MCF 10A (cell line): ENCODE results near the gene NUP153. TPM values are rescaled to one million over a fixed set of nuclear protein-coding genes. Genes with fewer than 3 reads are reported as not detected.
A peak's percentile ranks its signal among the peaks of the same experiment; 100 is the strongest.
"Not testable (repeated sequence)": the region's sequence is repeated elsewhere in the genome, so short reads cannot be mapped to it uniquely, and the experiment has no call there.

Source experiments
- BruUV-seq: library from RNA; stranded (reverse); fragments of 400-500 nt; replicated peaks from 2 replicates; lab custom pipeline; 2021; lab: Mats Ljungman, UMichigan
- CTCF ChIA-PET: fragments of 300-600 bp; sonication (Branson Sonifier 250); formaldehyde crosslinking; extraction: SDS; loops from one replicate; lab custom pipeline; 2021; ENCODE audit warnings: antibody characterized with exemption, inconsistent platforms; lab: Yijun Ruan, JAX
- POLR2A ChIA-PET: fragments of 300-600, 350-650 bp; sonication (Branson Sonifier 250); formaldehyde crosslinking; extraction: SDS; loops from one replicate; lab custom pipeline; 2020; ENCODE audit warnings: antibody characterized with exemption, inconsistent platforms; lab: Yijun Ruan, JAX
- DNase-seq: peaks from one replicate; pipeline ENCODE4 v3.0.0-alpha.2; 2018; ENCODE audit not compliant: unreplicated experiment
- H3K27ac Mint-ChIP-seq: one replicate; pipeline ENCODE4 v1.8.0; 2022; ENCODE audit warnings: mild to moderate bottlenecking, low read depth, mixed read lengths; ENCODE audit not compliant: unreplicated experiment
- H3K27me3 Mint-ChIP-seq: one replicate; pipeline ENCODE4 v1.8.0; 2022; ENCODE audit warnings: mixed read lengths; ENCODE audit not compliant: insufficient read depth, unreplicated experiment
- H3K36me3 Mint-ChIP-seq: one replicate; pipeline ENCODE4 v1.8.0; 2022; ENCODE audit warnings: mild to moderate bottlenecking, moderate library complexity, mixed read lengths; ENCODE audit not compliant: insufficient read depth, unreplicated experiment
- H3K4me1 Mint-ChIP-seq: one replicate; pipeline ENCODE4 v1.8.0; 2022; ENCODE audit warnings: mixed read lengths; ENCODE audit not compliant: insufficient read depth, unreplicated experiment
- H3K4me3 Mint-ChIP-seq: one replicate; pipeline ENCODE4 v1.8.0; 2022; ENCODE audit warnings: mild to moderate bottlenecking, moderate library complexity, mixed read lengths; ENCODE audit not compliant: unreplicated experiment
- H3K9me3 Mint-ChIP-seq: one replicate; pipeline ENCODE4 v1.8.0; 2022; ENCODE audit warnings: mixed read lengths; ENCODE audit not compliant: unreplicated experiment
- intact Hi-C: fragments of 100-400 bp; cut with micrococcal nuclease; formaldehyde crosslinking; loops from 2 replicates; pipeline ENCODE4 v1.14.1; 2022
- total RNA-seq: library from RNA; stranded (reverse); gene quantifications from 2 replicates; pipeline ENCODE4 v1.2.3, GENCODE V29; 2022
- TF ChIP-seq, protein P1 (sequence below): fragments of 200-600 bp; IDR thresholded peaks from one replicate; pipeline ENCODE4 v1.8.0; 2022; ENCODE audit warnings: antibody characterized with exemption, mild to moderate bottlenecking; ENCODE audit not compliant: unreplicated experiment

NUP153 gene
- total RNA-seq, 1 experiment from 2014 or later, result 36.5 TPM

DNA sequence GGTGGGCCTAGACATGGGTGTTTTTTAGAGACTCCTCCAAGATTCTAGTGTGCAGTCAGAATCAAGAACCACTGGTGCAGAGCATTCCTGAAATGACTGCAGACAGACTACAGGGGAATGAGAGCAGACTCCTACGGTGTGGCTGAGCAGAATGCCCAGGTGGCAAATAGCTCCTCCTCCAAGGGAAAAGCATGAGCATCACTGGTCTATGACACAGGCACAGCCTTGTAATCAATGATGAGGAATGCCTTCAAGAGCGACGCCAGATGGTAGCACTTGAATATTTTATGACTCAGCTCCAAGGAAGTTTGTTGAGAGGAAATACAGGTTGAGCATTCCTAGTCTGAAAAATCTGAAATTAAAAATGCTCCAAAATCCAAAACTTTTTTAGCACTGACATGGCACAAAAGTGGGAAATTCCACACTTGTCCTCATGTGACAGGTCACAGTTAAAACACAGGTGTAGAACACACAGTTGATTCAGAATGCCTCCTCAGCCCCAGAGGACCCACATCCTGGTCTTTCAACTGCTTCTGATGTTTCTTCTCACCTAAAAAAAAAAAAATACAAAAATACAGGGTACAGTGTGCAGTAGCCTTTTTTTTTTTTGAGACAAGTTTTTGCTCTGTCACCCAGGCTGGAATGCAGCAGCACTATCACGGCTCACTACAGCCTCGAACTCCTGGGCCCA lies 117.2 kb downstream of the NUP153 start:
- intact Hi-C loops, result loop anchor here (1.0 to 10.0 kb wide), 3 partner anchors 215 to 915 kb away; no protein-coding TSS in a partner anchor
- ChIA-PET CTCF (interaction anchor here (0.6 to 2.2 kb wide), 9 partner anchors 14 to 433 kb away, joined by 3 to 7 read pairs (median 3); no protein-coding TSS in a partner anchor), POLR2A (interaction anchor here (0.6 to 3.1 kb wide), 3 partner anchors 11 to 556 kb away, joined by 3 to 21 read pairs (median 4); partner anchors contain the start of gene FAM8A1)
- H3K4me3 Mint-ChIP-seq, result no peak overlapping the region
- H3K36me3 Mint-ChIP-seq, result no peaks in the 10 kb centered on the region
- H3K27me3 Mint-ChIP-seq, result no peaks in the 10 kb centered on the region
- no peak overlapping the region for H3K27ac Mint-ChIP-seq
- no peaks in the 10 kb centered on the region for H3K4me1 Mint-ChIP-seq
- no peaks in the 10 kb centered on the region for H3K9me3 Mint-ChIP-seq
- no TSS peak for BruUV-seq
- TF ChIP-seq, protein P1, sequence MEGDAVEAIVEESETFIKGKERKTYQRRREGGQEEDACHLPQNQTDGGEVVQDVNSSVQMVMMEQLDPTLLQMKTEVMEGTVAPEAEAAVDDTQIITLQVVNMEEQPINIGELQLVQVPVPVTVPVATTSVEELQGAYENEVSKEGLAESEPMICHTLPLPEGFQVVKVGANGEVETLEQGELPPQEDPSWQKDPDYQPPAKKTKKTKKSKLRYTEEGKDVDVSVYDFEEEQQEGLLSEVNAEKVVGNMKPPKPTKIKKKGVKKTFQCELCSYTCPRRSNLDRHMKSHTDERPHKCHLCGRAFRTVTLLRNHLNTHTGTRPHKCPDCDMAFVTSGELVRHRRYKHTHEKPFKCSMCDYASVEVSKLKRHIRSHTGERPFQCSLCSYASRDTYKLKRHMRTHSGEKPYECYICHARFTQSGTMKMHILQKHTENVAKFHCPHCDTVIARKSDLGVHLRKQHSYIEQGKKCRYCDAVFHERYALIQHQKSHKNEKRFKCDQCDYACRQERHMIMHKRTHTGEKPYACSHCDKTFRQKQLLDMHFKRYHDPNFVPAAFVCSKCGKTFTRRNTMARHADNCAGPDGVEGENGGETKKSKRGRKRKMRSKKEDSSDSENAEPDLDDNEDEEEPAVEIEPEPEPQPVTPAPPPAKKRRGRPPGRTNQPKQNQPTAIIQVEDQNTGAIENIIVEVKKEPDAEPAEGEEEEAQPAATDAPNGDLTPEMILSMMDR, result no peak
- peak; percentile 74 for DNase-seq

DNA sequence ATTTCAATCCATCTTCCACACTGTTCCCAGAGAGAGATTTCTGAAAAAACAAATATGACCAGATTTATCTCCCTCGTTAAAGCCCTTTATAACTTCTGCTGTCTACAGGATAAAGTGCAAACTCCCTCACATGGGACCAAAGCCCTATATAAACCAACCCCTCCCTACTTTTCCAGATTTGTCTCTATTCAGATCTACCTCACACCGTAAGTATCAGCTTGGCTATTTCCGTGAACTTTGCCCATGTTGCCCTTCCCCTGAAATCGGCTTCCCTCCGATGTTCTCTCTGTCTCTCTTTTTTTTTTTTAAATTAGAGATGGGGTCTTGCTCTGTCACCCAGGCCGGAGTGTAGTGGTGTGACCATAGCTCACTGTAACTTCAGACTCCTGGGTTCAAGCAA lies 118.7 kb downstream of the NUP153 start:
- ChIA-PET POLR2A (interaction anchor here (3.1 kb wide), 1 partner anchor 13 kb away, joined by 21 read pairs; the partner anchor contains the start of gene FAM8A1), CTCF (interaction anchor here (0.6 to 2.2 kb wide), 4 partner anchors 215 to 963 kb away, joined by 3 to 7 read pairs (median 4); no protein-coding TSS in a partner anchor)
- H3K4me3 Mint-ChIP-seq, result no peak overlapping the region
- BruUV-seq, result no TSS peak
- no peaks in the 10 kb centered on the region for H3K36me3 Mint-ChIP-seq
- peaks cover 8% of the 10 kb centered on the region for H3K4me1 Mint-ChIP-seq
- DNase-seq, result no peak
- H3K27ac Mint-ChIP-seq, result no peak overlapping the region
- intact Hi-C loops, result loop anchor here (10.0 kb wide), 1 partner anchor 917 kb away; no protein-coding TSS in a partner anchor
- TF ChIP-seq, protein P1, result no peak
- H3K27me3 Mint-ChIP-seq, result no peaks in the 10 kb centered on the region
- no peaks in the 10 kb centered on the region for H3K9me3 Mint-ChIP-seq

DNA sequence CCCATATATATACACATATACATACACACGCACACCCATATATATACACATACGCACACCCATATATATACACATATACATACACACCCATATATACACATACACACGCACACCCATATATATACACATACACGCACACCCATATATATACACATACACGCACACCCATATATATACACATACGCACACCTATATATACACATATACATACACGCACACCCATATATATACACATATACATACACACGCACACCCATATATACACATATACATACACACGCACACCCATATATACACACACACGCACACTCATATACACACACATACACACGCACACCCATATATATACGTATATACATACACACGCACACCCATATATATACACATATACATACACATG lies 120.1 kb downstream of the NUP153 start:
- BruUV-seq, DNase-seq, H3K27me3 Mint-ChIP-seq, H3K9me3 Mint-ChIP-seq, H3K4me1 Mint-ChIP-seq, POLR2A ChIA-PET, H3K27ac Mint-ChIP-seq, H3K36me3 Mint-ChIP-seq, H3K4me3 Mint-ChIP-seq: not testable (repeated sequence)
- CTCF ChIA-PET, result interaction anchor here (7.6 kb wide), 1 partner anchor 431 kb away, joined by 113 read pairs; no protein-coding TSS in a partner anchor
- intact Hi-C loops, result loop anchor here (10.0 kb wide), 1 partner anchor 918 kb away; no protein-coding TSS in a partner anchor

DNA sequence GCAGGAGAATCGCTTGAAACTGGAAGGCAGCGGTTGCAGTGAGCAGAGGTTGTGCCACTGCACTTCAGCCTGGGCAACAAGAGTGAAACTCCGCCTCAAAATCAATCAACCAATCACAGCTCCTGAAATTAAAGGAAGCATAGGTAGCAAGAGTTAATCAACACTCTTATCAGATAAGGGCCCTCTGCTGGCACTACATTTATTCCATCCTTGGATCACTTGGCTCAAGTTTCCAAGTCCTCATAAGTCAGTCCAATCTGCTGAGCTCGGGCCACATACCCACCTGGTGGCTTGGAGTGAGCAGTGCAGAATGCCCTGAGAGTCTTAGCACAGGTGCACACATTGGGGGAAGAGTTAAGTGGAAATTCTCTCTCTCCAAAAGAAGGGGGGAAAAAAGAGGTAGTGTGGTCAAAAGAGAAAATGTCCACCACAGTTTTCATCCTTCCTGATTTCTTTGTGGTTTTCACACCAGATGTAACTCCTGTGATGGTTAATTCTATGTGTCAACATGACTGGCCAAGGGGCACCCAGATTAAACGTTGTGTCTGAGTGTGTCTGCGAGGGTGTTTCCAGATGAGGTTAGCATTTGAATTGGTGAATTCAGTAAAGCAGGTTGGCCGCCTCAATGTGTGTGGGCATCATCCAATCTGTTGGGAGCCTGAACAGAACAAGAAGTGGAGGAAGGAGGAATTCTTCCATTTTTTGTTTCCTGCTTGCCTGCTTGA lies 120.8 kb downstream of the NUP153 start:
- no peak for DNase-seq
- Mint-ChIP-seq H3K27ac (no peak overlapping the region), H3K36me3 (no peaks in the 10 kb centered on the region), H3K27me3 (no peaks in the 10 kb centered on the region), H3K9me3 (no peaks in the 10 kb centered on the region), H3K4me3 (no peak overlapping the region), H3K4me1 (peaks cover 8% of the 10 kb centered on the region)
- TF ChIP-seq, protein P1, result no peak
- BruUV-seq, result no TSS peak
- ChIA-PET CTCF (interaction anchor here (0.6 to 7.6 kb wide), 5 partner anchors 12 to 918 kb away, joined by 3 to 113 read pairs (median 4); no protein-coding TSS in a partner anchor), POLR2A (no interaction called here)
- intact Hi-C loops, result loop anchor here (10.0 kb wide), 1 partner anchor 919 kb away; no protein-coding TSS in a partner anchor
